Measurements from ENCODE around the gene PPP4R1. TPM values are rescaled to one million over a fixed set of nuclear protein-coding genes. Genes with fewer than 3 reads are reported as not detected.

PPP4R1 gene, protein sequence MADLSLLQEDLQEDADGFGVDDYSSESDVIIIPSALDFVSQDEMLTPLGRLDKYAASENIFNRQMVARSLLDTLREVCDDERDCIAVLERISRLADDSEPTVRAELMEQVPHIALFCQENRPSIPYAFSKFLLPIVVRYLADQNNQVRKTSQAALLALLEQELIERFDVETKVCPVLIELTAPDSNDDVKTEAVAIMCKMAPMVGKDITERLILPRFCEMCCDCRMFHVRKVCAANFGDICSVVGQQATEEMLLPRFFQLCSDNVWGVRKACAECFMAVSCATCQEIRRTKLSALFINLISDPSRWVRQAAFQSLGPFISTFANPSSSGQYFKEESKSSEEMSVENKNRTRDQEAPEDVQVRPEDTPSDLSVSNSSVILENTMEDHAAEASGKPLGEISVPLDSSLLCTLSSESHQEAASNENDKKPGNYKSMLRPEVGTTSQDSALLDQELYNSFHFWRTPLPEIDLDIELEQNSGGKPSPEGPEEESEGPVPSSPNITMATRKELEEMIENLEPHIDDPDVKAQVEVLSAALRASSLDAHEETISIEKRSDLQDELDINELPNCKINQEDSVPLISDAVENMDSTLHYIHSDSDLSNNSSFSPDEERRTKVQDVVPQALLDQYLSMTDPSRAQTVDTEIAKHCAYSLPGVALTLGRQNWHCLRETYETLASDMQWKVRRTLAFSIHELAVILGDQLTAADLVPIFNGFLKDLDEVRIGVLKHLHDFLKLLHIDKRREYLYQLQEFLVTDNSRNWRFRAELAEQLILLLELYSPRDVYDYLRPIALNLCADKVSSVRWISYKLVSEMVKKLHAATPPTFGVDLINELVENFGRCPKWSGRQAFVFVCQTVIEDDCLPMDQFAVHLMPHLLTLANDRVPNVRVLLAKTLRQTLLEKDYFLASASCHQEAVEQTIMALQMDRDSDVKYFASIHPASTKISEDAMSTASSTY
- 12.6 TPM for polyA plus RNA-seq

DNA sequence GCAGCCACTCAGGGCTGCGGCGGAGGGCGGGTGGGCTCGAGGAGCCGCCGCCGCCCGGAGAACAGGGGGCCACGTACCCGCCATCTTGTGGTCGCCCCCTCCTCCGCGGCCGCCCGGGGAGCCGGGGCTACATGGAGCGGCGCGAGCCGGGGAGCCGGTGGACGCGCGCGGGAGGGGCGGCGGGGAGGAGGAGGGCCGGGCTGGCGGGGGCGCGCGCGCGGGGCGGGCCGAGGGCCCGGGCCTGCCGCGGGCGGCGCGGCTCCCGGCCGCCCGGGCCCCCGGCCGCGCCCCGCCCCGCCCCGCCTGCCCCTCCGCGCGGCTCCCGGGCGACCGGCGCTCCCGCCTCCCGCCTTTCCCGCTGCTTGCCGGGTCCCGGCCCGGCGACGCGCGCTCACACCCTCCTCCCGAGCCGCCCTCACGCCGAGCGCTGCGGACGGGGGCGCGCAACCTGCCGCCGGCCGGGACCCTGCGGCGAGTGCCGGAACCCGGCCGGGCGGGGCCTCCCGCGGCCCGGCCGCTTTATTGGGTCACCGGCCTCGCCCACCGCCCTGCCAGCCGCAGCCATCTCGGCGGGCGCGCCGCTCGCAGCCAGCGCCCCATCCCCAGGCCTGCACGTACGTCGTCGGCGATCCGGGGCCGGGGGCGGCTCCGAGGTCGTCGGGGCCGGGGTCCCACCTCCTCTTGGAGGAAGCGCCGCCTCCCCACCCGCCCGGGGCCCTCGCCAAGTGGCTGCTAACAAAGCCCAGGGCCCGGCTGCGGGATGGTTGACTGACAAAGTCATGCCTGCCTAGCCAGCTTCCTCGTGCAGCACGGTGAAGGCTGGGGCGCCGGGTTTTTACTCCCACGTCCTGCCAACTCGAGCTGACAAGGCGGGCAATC, at the start of gene PPP4R1:
TSS of gene PPP4R1 (minus strand) at position 159 of the 879 bp plus-strand sequence. CDS start at position 84, 75 bp downstream.
- Mint-ChIP-seq H3K27me3 (no peaks in the 10 kb centered on the region), H3K36me3 (peaks cover 4% of the 10 kb centered on the region), H3K4me1 (peaks cover 18 to 27% (median 24%) of the 10 kb centered on the region in 3 donors), H3K4me3 (peak within 1 kb of the TSS; percentile 90 to 100 (median 96)), H3K9me3 (no peaks in the 10 kb centered on the region), H3K27ac (peak within 1 kb of the TSS; percentile 78 to 96 (median 95))

DNA sequence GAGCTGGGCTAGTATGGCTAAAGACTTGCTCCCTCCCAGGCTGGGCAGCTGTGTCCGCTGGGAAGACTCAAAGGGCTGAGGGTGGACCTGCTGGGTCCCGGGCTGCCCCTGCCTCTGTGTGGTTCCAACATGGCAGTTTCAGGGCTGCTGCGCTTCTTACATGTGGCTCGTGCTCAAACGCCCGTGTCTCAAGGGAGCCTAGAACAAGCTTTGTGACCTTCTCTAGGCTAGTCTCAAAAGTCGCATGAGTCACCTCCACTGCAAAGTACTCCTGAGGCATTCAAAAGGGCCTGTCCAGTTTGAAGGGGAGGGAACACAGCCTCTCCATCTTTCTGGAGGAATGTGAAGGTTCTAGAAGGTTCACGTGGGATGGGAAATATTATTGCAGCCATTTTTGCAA, 49.0 kb upstream of the PPP4R1 start:
- Mint-ChIP-seq H3K36me3 (peaks cover 4% of the 10 kb centered on the region), H3K27me3 (no peaks in the 10 kb centered on the region), H3K4me1 (no peaks in the 10 kb centered on the region), H3K27ac (peak overlapping the region in 1 of 3 donors; percentile 26), H3K4me3 (no peak overlapping the region), H3K9me3 (no peaks in the 10 kb centered on the region)

DNA sequence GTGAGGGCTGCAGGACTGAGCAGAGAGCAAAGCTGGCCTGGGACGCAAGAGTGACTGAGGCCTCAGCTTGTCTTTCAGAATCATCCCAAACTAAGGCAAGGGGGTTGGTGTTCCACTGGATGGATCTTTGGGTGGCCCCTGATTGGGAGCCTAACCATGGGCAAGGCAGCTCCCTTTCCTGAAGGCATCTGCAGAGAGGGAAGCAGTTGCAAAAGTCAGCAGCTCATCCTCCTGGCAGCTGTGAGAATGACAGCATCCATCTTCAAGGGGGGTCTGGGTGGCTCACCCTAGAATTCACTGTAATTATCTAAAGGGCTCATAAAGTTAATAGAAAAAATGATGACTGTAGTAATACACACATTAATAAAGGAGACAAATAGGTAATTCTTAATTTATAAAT, 47.2 kb upstream of the PPP4R1 start:
- H3K4me1 Mint-ChIP-seq: no peaks in the 10 kb centered on the region
- no peak overlapping the region for H3K4me3 Mint-ChIP-seq
- no peak overlapping the region for H3K27ac Mint-ChIP-seq
- peaks cover 2% of the 10 kb centered on the region for H3K36me3 Mint-ChIP-seq
- no peaks in the 10 kb centered on the region for H3K27me3 Mint-ChIP-seq
- no peaks in the 10 kb centered on the region for H3K9me3 Mint-ChIP-seq

DNA sequence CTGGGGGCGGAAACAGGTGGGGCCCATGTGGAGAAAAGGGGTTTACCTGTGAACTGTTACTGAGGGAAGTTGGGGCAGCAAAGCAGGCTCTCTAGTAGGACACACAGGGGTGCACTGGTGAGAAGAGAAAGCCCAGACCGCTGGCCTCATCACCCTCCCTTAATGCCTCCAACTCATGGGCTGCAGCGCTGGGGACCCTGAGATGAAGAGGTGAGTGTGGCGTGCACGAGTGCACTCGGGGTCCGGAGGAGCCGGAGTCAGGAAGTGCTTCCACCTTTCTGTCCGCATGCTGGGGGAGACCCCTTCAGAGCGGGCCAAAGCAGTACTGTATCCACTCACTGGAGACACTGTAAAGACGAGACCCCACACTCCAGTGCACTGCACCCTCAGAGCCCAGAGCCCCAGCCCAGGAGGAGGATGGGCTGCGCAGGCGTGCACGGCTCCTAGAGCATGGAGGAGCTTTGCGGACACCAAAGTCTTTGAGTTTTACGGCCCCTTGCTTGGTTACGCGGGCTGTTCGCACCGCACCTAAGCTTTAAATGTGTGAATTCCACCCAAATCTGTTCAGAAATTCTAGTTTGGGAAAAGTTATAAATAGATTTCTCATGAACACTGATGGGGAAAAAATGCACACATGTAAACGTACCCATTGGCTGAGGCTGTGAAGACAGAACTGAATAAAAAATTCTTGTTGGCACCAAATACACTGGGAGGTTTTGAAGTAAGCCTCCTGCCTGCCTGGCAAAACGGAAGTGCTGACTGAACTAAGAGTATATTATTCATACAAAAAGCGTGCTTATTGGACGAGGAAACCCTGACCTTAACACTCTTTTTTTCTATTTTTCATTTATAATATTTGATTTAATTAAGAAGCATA, 45.4 kb upstream of the PPP4R1 start:
- H3K36me3 Mint-ChIP-seq: peaks cover 2% of the 10 kb centered on the region
- no peaks in the 10 kb centered on the region for H3K27me3 Mint-ChIP-seq
- H3K9me3 Mint-ChIP-seq: no peaks in the 10 kb centered on the region
- no peak overlapping the region for H3K4me3 Mint-ChIP-seq
- H3K27ac Mint-ChIP-seq: no peak overlapping the region
- no peaks in the 10 kb centered on the region for H3K4me1 Mint-ChIP-seq

DNA sequence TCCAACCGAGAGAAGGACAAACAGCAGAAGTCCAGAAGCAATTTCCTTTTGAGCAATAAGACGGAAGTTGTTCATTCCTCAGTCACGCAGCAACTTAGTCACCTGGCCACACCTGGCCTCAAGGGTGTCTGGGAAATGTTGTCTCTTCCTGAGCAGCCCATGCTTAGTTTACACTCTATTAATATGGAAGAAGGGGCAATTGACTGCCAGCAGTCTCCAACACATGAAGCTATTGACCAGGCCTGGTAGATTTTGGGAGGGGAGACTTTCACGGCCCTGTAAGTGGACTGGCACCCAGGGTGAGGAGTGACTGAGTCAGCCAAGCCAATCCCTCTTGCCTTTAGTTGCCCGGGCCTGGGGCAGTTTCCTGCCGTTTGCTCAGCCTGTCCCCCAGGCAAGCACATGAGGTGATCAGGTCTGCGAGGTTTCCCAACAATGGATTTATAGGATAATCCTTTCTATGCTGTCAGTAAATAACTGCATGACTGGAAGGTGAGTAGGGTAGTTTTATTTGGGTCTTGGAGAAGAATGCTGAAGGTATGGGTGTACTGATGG, 43.8 kb upstream of the PPP4R1 start:
- Mint-ChIP-seq H3K27me3 (no peaks in the 10 kb centered on the region), H3K27ac (peak overlapping the region in 1 of 3 donors; percentile 50), H3K4me3 (no peak overlapping the region), H3K36me3 (no peaks in the 10 kb centered on the region), H3K9me3 (no peaks in the 10 kb centered on the region), H3K4me1 (no peaks in the 10 kb centered on the region)

DNA sequence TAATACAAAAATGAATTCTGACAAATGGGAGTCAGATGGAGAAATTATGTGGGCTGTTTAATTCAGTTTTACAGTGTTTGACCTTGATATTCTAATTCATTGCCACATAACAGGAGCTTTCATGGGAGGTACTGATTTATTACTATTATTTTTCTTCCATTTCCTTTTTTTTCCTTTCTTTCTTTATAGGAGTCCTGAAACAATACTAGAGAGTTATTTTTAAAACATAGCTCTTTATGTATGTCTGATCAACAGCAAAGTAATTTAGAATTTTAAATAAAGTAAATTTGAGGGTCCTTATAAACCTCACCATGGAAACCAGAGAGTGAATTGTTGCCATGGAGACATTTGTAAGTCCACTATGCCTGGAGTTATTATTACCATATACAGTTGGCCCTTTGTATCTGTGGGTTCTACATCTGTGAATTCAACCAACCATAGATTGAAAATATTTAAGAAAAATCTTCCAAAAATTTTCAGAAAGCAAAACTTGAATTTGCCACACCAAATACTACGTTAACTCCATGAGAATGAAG, 40.9 kb upstream of the PPP4R1 start:
- no peaks in the 10 kb centered on the region for H3K27me3 Mint-ChIP-seq
- no peaks in the 10 kb centered on the region for H3K4me1 Mint-ChIP-seq
- peaks cover 0 to 4% (median 3%) of the 10 kb centered on the region in 3 donors for H3K9me3 Mint-ChIP-seq
- H3K27ac Mint-ChIP-seq: no peak overlapping the region
- no peak overlapping the region for H3K4me3 Mint-ChIP-seq
- H3K36me3 Mint-ChIP-seq: no peaks in the 10 kb centered on the region

DNA sequence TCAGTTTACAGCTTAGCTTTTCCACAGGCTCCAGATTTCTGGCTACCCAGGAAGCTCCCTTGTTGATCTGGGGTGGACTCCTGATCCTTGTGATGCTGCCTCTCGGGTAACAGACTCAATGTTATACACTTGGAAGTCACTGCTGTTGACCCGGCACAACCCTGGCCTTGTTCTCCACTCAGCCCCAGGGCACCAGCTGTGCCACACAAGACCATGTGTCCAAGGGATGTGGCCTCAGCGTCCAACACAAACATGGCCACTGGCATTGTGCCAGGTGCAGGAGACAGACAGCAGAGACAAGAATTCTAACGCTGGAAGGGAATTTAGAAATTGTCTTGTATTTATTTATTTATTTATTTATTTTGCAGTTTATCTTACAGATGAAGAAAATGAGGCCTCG, 39.0 kb upstream of the PPP4R1 start:
- Mint-ChIP-seq H3K27me3 (no peaks in the 10 kb centered on the region), H3K4me3 (no peak overlapping the region), H3K36me3 (no peaks in the 10 kb centered on the region), H3K27ac (no peak overlapping the region), H3K4me1 (no peaks in the 10 kb centered on the region), H3K9me3 (peaks cover 0 to 4% (median 3%) of the 10 kb centered on the region in 3 donors)

DNA sequence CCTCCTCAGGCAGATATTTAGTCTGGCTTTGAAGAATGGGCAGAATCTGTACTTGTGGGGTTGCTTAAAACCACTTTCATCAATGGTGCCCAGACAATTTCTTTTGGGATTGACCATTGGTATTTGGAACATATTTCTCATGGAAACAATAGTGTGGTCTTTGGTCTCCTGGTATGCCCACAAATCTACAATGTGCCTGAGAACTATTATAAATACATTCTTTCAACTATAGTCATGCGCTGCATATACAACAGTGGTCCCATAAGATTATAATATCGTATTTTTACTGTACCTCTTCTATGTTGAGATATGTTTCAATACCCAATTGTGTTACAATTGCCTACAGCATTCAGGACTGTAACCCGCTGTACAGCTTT, 34.8 kb upstream of the PPP4R1 start:
- no peak overlapping the region for H3K27ac Mint-ChIP-seq
- H3K4me1 Mint-ChIP-seq: peaks cover 0 to 1% (median 0%) of the 10 kb centered on the region in 3 donors
- H3K36me3 Mint-ChIP-seq: no peaks in the 10 kb centered on the region
- H3K27me3 Mint-ChIP-seq: peaks cover 1% of the 10 kb centered on the region
- no peak overlapping the region for H3K4me3 Mint-ChIP-seq
- peaks cover 0 to 4% (median 3%) of the 10 kb centered on the region in 3 donors for H3K9me3 Mint-ChIP-seq

DNA sequence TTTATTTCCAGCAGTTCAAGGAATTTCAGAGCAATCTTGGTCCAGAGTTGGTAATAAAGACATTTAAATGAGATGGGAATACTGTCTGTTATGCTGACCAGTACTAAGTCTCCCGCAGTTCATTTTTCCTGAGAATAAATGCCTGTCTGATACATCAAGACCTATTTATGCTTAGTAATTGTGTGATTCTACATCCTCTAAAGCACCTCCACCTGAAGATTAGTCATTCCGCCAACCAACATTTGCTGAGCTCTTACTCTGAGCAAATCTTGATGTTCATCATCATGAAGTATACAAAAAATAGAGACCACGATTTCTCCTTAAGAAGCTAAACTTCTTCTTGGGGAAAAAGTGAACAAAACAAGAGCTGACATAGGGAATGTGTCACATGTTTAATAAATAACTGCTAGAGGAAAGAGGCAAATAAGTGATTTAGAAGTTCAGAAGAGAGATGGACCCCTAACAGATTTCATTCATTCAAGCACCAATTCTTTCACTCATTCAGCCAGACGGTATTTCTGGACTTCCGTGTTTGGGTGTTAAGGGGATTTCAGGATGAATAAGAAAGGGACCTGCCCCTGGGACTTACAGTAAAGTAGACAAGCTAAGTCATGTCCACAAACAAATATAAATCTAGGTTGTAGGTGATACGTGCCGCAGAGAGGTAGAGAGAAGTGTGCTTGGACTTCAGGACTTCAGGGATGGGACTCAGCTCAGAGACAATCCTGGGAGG, 34.2 kb upstream of the PPP4R1 start:
- Mint-ChIP-seq H3K4me1 (peaks cover 0 to 1% (median 0%) of the 10 kb centered on the region in 3 donors), H3K36me3 (no peaks in the 10 kb centered on the region), H3K9me3 (peaks cover 0 to 4% (median 3%) of the 10 kb centered on the region in 3 donors), H3K27ac (no peak overlapping the region), H3K27me3 (peaks cover 1% of the 10 kb centered on the region), H3K4me3 (no peak overlapping the region)

DNA sequence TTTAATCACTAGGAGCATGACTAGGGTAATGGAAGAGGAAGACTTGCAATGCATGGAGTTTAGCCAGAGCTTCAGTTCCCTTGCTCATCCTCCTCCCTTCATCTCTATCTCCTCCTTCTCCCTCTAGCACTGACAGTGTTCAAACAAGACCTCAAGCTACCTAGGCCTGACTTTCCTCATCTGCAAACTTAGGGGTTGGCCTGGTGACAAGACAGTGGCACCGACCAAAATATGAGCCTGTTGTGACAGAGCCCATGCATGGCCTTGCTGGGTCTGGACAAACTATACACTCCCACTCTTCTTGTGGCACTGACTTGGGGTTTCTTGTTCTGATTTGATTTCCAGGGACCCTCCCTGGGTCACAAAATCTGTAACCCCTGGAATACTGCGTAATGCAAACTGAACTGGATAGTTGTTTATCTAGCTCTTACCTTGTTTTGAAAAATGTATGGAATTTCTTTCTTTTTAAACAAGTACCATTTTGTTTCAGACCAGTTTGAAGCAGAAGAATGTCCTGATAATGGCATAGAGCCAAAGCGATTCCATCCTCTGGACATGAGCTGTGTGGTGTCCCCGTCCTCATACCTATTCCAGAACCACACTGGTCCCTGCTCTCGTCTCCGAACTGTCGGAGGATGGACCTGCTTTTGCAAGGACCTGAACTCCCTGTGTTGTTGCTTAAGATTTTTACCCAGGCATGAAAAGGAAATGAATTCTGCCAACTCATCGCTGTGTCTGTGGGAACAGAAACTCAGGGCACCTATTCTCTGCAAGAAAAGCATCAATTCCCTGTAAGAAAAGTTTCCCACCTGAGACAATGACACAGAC, 33.4 kb upstream of the PPP4R1 start:
- Mint-ChIP-seq H3K4me1 (peaks cover 0 to 1% (median 0%) of the 10 kb centered on the region in 3 donors), H3K9me3 (no peaks in the 10 kb centered on the region), H3K27me3 (peaks cover 1% of the 10 kb centered on the region), H3K27ac (no peak overlapping the region), H3K36me3 (no peaks in the 10 kb centered on the region), H3K4me3 (no peak overlapping the region)

DNA sequence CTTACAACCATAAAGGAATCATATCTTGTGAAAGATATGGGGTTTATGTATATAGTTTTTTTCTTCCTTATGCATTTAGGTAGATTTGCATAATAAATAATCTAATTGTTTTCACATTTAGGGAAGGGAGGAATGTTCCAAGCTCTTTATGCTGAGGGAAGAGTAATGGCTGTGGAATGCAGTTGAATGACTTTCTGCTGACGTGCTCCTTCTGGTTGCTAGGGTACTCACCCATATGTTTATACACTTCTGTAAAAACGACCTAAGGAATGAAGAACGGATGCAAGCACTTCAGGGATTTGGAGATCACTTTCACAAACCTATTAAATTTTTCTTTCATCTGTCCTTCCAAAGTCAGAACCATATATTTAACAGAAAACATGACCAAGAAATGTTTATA, 29.2 kb upstream of the PPP4R1 start:
- peaks cover 0 to 1% (median 0%) of the 10 kb centered on the region in 3 donors for H3K4me1 Mint-ChIP-seq
- peaks cover 1% of the 10 kb centered on the region for H3K27me3 Mint-ChIP-seq
- H3K36me3 Mint-ChIP-seq: no peaks in the 10 kb centered on the region

DNA sequence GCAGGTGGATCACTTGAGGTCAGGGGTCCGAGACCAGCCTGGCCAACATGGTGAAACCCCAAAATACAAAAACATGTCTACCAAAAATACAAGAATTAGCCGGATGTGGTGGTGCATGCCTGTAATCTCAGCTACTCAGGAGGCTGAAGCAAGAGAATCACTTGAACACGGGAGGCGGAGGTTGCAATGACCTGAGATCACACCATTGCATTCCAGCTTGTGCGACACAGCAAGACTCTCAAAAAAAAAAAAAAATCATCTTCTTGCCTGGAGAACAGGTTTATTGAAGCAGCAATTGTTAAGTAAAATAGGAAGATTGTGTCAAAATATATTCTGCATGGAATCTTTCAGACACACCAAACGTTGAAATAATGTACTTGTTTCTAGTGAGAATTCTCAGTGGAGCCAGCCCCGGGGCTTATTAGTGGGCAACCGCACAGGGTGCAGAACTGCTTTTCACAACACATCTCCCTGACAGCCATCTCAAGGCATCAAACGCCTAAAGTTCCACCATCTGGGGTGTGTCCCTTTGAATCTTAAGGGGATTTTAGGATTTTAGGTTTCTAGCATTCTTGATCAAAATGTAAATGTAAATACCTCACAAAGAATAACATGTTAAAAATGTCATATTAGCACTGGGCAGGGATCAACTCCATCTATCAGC, 28.6 kb upstream of the PPP4R1 start:
- no peaks in the 10 kb centered on the region for H3K9me3 Mint-ChIP-seq
- H3K4me3 Mint-ChIP-seq: no peak overlapping the region
- peaks cover 1% of the 10 kb centered on the region for H3K27me3 Mint-ChIP-seq
- peaks cover 0 to under 1% (median 0%) of the 10 kb centered on the region in 3 donors for H3K4me1 Mint-ChIP-seq
- H3K36me3 Mint-ChIP-seq: no peaks in the 10 kb centered on the region
- H3K27ac Mint-ChIP-seq: no peak overlapping the region

More for the DNA sequence above, 29.2 kb upstream of the PPP4R1 start:
- Mint-ChIP-seq H3K9me3 (no peaks in the 10 kb centered on the region), H3K27ac (no peak overlapping the region), H3K4me3 (no peak overlapping the region)

Data from IgD-negative memory B cell (primary cell).